Stimulated activated CD4-positive, alpha-beta T cell treated with anti-CD3 and anti-CD28 coated beads, Interleukin-15, amount 100 ng/mL, for 1 hour (primary cell): ENCODE data around the gene CNGA3.
"Not testable (repeated sequence)": the region's sequence is repeated elsewhere in the genome, so short reads cannot be mapped to it uniquely, and the experiment has no call there.

ENCODE experiments used
- DNase-seq, 2 donors: peaks; one replicate each; pipeline ENCODE4 v3.0.0-alpha.2; 2020; ENCODE audit warnings: low read depth in 1 of 2, low spot score in 1 of 2

Gene CNGA3

GRCh38 chr2:98346311-98347236, at the start of gene CNGA3:
Gene CNGA3 (plus strand): TSS chr2:98346456. CDS start chr2:98369976, 23,520 bp downstream.
- DNase-seq: no peak

DNA sequence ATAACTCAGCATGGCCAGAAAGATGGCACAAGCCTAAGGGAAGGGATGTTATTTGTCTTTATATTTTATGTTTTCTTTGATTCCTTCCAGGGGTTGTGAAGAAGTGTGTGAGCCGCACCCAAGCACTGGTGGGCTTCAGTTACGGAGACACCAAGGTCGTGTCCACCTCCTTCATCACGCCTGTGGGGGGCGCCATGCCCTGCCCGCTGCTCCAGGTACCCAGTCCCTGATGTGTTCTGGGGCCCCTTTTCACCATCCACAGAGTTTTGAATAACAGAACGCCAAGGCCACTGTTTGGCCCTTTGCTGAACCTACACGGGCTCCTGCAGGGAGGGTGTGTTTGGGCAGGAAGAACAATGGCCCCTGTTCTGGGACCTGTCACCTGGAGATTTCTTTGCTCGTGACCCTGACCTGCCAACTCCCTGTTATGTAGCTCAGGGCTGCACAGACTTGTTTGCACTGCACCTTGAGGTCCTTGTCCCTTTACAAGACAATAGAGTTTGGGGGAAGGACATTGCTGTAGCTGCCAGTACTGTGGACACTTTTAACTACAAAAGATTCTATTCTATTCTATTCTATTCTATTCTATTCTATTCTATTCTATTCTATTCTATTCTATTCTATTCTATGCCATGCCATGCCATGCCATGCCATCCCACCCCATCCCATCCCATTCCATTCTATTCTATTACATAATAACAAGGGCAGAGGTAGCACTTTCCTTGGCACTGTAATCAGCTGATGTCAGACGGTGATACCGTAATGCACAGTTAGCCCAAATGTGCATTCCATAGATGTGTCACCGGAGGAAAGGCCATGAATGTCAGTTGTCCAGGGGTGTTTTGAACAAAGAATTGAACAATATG, 48.2 kb upstream of the CNGA3 start:
- no peak for DNase-seq

DNA sequence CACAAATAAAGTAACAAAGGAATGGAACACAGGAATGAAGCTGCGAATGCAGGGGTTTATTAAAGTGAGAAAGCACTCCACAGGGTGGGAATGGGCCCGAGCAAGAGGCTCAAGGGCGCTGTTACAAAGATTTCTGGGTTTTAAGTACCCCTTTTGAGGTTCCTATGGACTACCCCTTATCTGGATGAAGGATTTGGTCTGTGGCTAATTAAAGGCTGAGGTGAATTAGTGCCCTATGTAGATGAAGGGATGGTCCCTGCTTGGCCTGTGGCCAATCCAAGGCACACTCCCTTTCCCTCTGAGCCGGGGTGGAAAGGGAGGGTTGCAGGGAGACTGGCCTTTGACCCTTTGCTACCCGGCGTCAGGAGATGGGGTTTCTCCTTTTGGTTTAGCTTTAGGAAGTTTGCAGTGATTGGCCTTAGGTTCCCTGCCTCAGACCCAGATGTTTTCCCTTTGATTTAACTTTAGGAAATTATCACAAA, 47.5 kb upstream of the CNGA3 start:
- no peak for DNase-seq

GRCh38 chr2:98299211-98299905, 46.9 kb upstream of the CNGA3 start:
- DNase-seq: no peak

- no peak for DNase-seq
These were observed 45.9 kb upstream of the CNGA3 start for GRCh38 chr2:98300141-98300874.

GRCh38 chr2:98301469-98301868, 44.8 kb upstream of the CNGA3 start:
- DNase-seq: no peak

DNA sequence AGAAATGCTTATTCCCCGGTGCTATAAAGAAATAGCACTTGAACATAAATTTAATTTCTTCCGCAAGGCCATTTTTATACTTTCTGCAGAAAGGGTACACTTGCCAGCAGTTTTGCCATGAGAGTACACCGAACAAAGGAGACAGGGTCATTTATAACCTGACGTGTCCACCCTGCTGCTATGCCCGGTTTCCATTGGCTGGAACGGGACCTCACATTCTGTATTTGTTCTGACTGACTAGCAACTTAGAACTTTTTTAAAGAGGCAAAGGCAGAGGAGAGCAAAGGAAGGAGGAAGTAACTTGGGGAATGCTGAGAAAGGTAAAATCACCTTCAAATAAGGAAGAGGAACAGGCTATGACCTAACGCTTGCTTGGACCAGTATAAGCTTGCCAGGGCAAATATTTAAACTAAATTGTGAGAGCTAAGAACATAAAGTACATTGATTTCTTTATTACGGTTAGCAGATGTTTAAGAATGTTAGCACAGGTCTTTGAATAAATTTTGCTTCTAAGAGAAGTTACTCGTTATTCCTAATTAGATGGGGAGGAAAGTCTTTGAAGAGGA, 39.0 kb upstream of the CNGA3 start:
- DNase-seq: not testable (repeated sequence)

- no peak for DNase-seq
These were observed 38.2 kb upstream of the CNGA3 start for GRCh38 chr2:98308068-98308467.

DNA sequence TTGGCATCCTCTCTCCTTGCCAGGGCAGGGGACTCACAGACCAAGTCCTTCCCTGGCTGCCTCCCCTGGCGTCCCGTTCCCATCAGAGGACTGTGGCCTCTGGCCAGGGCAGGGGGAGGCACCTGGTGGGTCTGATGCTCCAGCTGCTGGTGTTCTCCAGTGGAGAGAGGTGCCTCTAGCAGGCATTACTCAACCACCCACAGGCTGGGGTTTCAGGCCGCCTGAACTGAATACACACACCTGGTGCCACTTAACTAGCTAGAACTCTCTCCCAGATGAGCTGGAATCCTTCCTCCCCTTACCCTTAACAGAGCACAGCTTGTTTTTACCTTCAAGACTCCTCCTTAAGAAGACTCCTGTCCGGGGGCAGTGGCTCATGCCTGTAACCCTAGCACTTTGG, 37.7 kb upstream of the CNGA3 start:
- no peak for DNase-seq

- DNase-seq: no peak
These were observed 36.7 kb upstream of the CNGA3 start for GRCh38 chr2:98309580-98309979.

DNA sequence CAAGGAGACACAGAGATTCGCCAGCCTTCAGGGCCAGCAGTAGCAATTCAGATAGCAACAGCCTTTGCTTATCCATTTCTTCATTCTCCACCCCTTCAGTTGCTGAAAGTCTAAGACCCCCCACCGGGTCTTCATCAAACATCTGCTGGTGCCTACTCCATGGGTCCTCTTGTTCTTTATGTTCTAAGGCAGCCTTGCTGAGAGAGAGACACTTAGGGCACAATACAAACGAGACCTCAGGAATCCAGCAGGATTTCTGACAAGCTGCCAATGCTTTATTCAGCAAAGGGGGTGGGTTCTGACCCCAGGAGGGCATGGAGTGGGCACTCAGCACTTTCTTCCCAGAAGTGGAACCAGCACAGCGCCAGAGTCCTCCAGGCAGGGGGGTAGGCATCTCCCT, 36.2 kb upstream of the CNGA3 start:
- no peak for DNase-seq

DNA sequence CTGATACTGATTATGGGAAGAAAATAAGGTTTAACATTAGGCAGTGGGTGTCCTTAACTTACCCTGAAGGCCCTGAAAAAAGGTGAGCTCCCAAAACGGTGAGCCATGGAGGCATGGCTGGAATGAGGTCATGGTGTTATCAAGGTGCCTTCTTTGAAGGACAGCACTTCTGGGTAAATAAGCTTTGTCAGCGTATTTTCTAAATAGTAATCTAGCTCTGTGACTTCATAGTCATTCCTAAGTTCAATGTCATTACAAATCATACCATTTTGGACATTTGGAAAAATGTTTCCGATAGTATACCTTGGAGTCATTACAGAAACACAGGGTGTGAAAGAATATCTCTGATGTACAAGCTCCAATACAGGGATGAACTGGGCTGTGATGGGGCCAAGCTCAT, 35.2 kb upstream of the CNGA3 start:
- DNase-seq: no peak

- DNase-seq: no peak
These were observed 34.3 kb upstream of the CNGA3 start for GRCh38 chr2:98311771-98312545.

GRCh38 chr2:98313492-98314250, 32.6 kb upstream of the CNGA3 start:
- no peak for DNase-seq

DNA sequence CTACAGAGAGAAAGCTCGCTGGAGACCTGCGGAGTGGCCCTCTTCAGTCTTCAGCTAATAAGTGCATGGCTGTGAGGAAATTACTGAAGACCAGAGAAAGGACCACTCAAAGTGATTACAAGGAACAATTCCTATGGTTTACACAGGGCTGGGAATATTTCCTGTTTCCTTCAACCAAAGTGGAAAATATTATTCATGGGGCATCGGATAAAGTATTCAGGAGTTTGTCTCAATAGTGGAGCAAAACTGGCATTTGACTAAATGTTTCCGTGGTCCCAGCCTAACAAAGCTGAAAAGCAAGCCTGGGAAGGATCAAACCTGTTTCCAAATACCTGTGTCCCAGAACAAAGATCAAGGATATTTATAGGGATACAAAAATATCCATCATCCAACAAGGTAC, 32.0 kb upstream of the CNGA3 start:
- no peak for DNase-seq

DNA sequence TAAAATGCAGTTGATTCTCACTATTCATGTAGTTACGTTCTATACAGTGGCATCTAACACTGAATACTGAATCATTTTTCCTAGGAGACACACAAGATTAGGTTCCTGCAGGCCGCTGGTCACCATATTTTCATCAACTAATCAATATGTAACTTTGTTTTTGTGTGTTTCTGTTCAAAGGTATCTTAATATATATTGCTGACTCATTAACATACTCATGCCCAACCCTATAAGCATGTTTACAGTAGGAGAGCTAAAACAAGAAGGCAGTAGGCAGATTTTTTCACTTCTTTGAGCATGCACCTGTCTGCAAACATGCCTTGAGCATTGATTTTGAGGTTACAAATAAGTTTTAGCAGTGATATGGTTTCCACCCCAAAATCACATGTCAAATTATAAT, 30.3 kb upstream of the CNGA3 start:
- no peak for DNase-seq

DNA sequence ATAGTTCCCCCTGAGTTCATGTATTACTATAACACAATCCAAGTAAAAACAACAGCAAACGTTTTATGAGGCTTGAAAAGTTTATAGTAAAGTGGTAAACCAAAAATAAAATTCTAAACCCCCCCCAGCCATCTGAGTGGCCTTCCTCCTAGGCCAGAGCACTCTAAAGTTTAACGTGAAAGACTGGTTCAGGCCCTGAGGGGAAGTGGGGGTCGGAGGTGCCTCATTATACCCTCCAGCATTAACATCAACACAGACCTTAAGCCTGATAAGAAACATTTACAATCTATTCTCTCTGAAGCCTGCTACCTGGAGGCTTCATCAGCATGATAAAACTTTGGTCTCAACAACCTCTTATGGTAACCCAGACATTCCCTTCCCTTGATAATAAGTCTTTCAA, 29.0 kb upstream of the CNGA3 start:
- no peak for DNase-seq

DNA sequence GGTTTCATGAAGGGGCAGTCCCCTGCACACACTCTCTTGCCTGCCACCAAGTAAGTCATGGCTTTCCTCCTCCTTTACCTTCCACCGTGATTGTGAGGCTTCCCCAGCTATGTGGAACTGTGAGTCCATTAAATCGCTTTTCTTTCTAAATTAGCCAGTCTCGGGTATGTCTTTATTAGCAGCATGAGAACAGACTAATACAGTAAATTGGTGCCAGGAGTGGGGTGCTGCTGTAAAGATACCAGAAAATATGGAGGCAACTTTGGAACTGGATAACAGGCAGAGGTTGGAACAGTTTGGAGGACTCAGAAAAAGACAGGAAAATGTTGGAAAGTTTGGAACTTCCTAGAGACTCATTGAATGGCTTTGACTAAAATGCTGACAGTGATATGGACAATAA, 26.1 kb upstream of the CNGA3 start:
- not testable (repeated sequence) for DNase-seq

- DNase-seq: no peak
These were observed 22.1 kb upstream of the CNGA3 start for GRCh38 chr2:98324181-98324580.
